ENCODE data around the gene SLC26A3.

SLC26A3 gene

GRCh38 chr7:107726356-107727130 lies 76.5 kb downstream of the SLC26A3 start:
- DNase-seq (ENCODE audit: extremely low spot score) = no peak
- no peak for TF ChIP-seq CTCF (IDR thresholded peaks at IDR 0.05; ENCODE audit: control extremely low read depth, extremely low read depth, low read depth, missing control alignments)
- POLR2A ChIA-PET = no interaction called here

GRCh38 chr7:107725138-107725740 lies 77.8 kb downstream of the SLC26A3 start:
- CTCF ChIA-PET = interaction anchor here (0.6 to 4.3 kb wide), 16 partner anchors 9 to 578 kb away, joined by 3 to 32 read pairs (median 4); partner anchors contain the start of genes BCAP29 and CBLL1
- peak; percentile 63 for TF ChIP-seq CTCF (IDR thresholded peaks at IDR 0.05; ENCODE audit: control extremely low read depth, extremely low read depth, low read depth, missing control alignments)
- DNase-seq (ENCODE audit: extremely low spot score) = peak; percentile 66
- POLR2A ChIA-PET = no interaction called here

More at GRCh38 chr7:107726356-107727130, 76.5 kb downstream of the SLC26A3 start:
- CTCF ChIA-PET = interaction anchor here (0.9 to 4.3 kb wide), 15 partner anchors 9 to 579 kb away, joined by 3 to 32 read pairs (median 4); no protein-coding TSS in a partner anchor

GRCh38 chr7:107723255-107723654 lies 79.8 kb downstream of the SLC26A3 start:
- TF ChIP-seq CTCF (IDR thresholded peaks at IDR 0.05; ENCODE audit: control extremely low read depth, extremely low read depth, low read depth, missing control alignments) = no peak
- ChIA-PET POLR2A (no interaction called here), CTCF (interaction anchor here (0.8 to 2.9 kb wide), 4 partner anchors 14 to 573 kb away, joined by 3 to 17 read pairs (median 4); no protein-coding TSS in a partner anchor)
- no peak for DNase-seq (ENCODE audit: extremely low spot score)

- CTCF ChIA-PET = interaction anchor here (1.5 to 2.7 kb wide), 3 partner anchors 11 to 258 kb away, joined by 4 to 11 read pairs (median 9); no protein-coding TSS in a partner anchor
- TF ChIP-seq CTCF (IDR thresholded peaks at IDR 0.05; ENCODE audit: control extremely low read depth, extremely low read depth, low read depth, missing control alignments) = no peak
Observed at GRCh38 chr7:107721286-107721685, 81.7 kb downstream of the SLC26A3 start.

GRCh38 chr7:107718456-107719193 lies 84.4 kb downstream of the SLC26A3 start:
- no peak for DNase-seq (ENCODE audit: extremely low spot score)
- no peak for TF ChIP-seq CTCF (IDR thresholded peaks at IDR 0.05; ENCODE audit: control extremely low read depth, extremely low read depth, low read depth, missing control alignments)
- POLR2A ChIA-PET = no interaction called here
- CTCF ChIA-PET = interaction anchor here (1.6 to 2.7 kb wide), 4 partner anchors 9 to 255 kb away, joined by 5 to 11 read pairs (median 8); no protein-coding TSS in a partner anchor

More at GRCh38 chr7:107721286-107721685, 81.7 kb downstream of the SLC26A3 start:
- no peak for DNase-seq (ENCODE audit: extremely low spot score)
- POLR2A ChIA-PET = no interaction called here

GRCh38 chr7:107715531-107715930 lies 87.5 kb downstream of the SLC26A3 start:
- no peak for TF ChIP-seq CTCF (IDR thresholded peaks at IDR 0.05; ENCODE audit: control extremely low read depth, extremely low read depth, low read depth, missing control alignments)
- DNase-seq (ENCODE audit: extremely low spot score) = no peak
- POLR2A ChIA-PET = no interaction called here
- CTCF ChIA-PET = no interaction called here

Measured in GM10248 (cell line).